SH-SY5Y (cell line): ENCODE measurements around the gene ZNF37A.

Experiments
- GATA2 ChIP-seq: IDR thresholded peaks from 2 replicates; pipeline ENCODE4 v1.6.1; 2011; ENCODE audit warnings: mild to moderate bottlenecking, low read depth, low read length
- GATA3 ChIP-seq: IDR thresholded peaks from 2 replicates; pipeline ENCODE4 v1.6.1; 2011; ENCODE audit warnings: low read depth, mild to moderate bottlenecking, low read length, moderate library complexity

DNA sequence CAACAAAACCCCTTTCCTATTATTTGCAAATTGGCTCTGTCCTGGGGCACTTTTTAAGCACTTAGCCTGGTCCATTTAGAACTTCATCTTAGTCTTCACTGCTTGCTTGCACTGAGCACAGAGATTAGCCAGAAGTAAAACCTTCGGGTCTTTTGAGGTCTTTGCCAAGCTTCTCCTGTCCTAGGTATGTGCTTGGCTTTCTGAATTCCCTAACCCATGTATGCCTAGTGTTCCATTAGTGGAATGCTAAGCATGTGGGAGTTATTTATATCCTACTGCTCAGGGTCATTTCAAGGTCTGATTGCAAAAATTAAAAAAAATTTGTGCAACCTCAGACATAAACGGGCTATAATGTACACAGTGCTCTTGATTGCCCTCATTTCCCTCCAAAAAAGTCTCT, 18.0 kb downstream of the ZNF37A start:
- TF ChIP-seq GATA2 (no peak), GATA3 (no peak)
